ENCODE results near the gene DENND1B.
"Not testable (repeated sequence)": the region's sequence is repeated elsewhere in the genome, so short reads cannot be mapped to it uniquely, and the experiment has no call there.

The DENND1B gene

DNA sequence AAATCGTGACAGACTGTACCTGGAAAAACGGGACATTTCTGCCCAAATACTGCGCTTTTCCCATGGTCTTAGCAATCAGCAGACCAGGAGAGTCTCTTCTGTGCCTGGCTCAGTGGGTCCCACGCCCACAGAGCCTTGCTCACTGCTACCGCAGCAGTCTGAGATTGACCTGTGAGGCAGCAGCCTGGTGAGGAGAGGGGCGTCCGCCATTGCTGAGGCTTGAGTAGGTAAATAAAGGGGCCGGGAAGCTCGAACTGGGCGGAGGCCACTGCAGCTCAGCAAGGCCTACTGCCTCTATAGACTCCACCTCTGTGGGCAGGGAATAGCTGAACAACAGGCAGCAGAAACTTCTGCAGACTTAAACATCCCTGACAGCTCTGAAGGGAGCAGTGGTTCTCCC, 203.1 kb downstream of the DENND1B start:
- no peak for DNase-seq (ENCODE audit: extremely low read depth in 1 of 2, low read depth in 1 of 2)

- DNase-seq (ENCODE audit: extremely low read depth in 1 of 2, low read depth in 1 of 2), result no peak
These were observed 207.8 kb downstream of the DENND1B start for GRCh38 chr1:197567442-197567841.

GRCh38 chr1:197561041-197561440, 214.2 kb downstream of the DENND1B start:
- DNase-seq (ENCODE audit: extremely low read depth in 1 of 2, low read depth in 1 of 2), result no peak

DNA sequence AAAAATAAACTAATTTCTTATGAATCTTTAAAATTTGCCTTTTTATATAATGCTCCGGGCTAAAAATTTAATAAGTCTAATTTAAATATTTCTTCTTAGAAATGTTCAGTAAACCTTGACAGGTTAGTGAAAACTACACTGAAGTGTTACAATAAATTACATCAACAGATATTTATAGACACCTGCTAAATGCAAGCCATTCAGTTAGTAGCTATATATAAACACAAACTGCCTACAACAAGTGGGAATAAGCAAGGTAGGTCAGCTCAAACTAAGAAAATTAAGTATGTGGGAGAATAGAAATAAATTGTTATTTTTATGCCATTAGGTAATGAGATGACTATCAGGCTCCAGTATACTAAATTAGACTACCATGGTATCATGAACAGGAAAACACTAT, 215.6 kb downstream of the DENND1B start:
- no peak for DNase-seq (ENCODE audit: extremely low read depth in 1 of 2, low read depth in 1 of 2)

GRCh38 chr1:197559244-197559643, 216.0 kb downstream of the DENND1B start:
- DNase-seq (ENCODE audit: extremely low read depth in 1 of 2, low read depth in 1 of 2), result no peak

DNA sequence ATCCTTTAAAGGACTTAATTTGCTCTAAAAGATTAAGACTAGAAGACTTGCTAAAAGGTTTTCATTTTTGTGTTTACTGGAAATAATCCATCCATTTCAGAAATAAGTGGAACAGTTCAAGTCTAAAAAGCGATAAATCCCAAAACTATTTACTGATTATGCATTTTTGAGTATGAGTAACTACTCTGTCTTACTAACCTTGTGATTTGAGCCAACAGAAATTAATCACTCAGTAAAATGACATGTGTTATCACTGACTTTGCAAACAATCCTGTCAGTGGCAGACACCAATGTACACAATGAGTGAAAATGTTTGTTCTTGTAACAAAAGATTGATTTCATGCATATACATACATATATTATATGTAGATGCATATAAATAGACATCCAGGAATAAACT, 218.0 kb downstream of the DENND1B start:
- DNase-seq (ENCODE audit: extremely low read depth in 1 of 2, low read depth in 1 of 2), result no peak

- no peak for DNase-seq (ENCODE audit: extremely low read depth in 1 of 2, low read depth in 1 of 2)
These were observed 222.0 kb downstream of the DENND1B start for GRCh38 chr1:197553281-197553680.

GRCh38 chr1:197546989-197547388, 228.3 kb downstream of the DENND1B start:
- DNase-seq (ENCODE audit: extremely low read depth in 1 of 2, low read depth in 1 of 2), result no peak

DNA sequence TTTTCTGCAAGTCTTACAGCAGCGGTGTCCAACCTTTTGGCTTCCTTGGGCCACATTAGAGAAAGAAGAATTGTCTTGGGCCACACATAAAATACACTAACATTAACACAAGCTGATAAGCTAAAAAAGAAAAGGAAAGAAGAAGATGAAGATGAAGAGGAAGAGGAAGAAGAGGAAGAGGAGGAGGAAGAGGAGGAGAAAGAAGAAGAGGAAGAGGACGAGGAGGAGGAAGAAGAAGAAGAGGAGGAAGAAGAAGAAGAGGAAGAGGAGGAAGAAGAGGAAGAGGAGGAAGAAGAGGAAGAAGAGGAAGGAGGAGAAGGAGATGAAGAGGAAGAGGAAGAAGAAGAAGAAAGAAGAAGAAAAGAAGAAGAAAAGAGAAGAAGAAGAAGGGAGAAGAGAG, 230.7 kb downstream of the DENND1B start:
- no peak for DNase-seq (ENCODE audit: extremely low read depth in 1 of 2, low read depth in 1 of 2)

GRCh38 chr1:197544130-197544529, 231.2 kb downstream of the DENND1B start:
- DNase-seq (ENCODE audit: extremely low read depth in 1 of 2, low read depth in 1 of 2), result no peak

GRCh38 chr1:197541411-197541810, 233.9 kb downstream of the DENND1B start:
- DNase-seq (ENCODE audit: extremely low read depth in 1 of 2, low read depth in 1 of 2), result no peak

GRCh38 chr1:197526736-197527371, 248.4 kb downstream of the DENND1B start:
- no peak for DNase-seq (ENCODE audit: extremely low read depth in 1 of 2, low read depth in 1 of 2)

DNA sequence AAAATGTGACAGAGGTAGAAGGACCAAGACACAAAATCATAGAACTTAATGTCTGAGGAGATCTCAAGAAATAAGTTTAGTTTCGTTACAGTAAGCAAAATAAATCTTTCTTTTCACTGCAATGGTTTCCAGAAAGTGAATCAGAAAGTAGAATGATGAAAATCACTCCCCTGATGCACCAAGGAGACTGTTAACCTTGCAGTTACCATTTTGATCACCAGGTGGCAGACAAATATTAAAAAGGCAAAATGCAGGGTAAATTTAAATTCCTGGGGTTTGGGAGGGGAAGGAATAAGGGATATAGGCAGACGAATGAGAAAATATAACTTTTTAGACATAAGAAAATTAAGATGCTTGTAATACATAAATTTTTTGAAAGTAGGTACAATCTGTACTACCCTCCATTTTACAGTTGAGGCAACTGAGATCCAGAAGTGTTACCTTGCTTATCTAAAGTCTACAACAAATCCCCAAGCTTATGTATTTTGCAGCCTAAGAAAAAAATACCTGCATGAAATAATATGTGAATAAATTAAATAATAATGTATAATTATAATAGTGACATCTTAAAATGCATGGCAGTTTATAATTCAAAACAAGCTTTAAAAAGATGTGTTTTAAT, 254.1 kb downstream of the DENND1B start:
- no peak for DNase-seq (ENCODE audit: extremely low read depth in 1 of 2, low read depth in 1 of 2)

DNA sequence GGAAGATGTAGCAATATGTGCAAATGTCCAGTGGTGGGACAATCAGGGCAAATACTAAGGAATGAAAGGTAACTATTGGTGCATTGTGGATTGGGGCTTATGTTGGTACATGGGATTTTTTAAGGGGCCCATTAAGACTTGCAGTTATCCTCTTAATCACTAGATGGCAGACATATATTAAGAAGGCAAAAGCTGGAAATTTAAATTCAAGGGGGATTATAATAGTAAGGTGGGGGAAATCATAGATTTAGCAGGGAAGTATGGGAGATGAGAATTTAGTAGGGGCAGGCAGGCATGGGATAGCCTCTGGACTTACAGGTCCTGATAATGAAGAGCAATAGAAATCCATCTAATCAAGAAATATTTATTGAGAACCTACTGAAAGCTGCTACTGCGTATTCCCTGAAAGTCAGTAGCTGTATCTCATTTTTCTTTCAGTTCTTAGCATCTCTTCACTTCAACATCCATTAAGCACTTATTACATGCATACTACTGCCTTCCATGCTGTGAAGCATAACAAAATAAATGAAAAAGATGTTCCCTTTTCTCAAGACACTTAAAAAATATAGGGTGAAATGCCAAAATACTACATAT, 255.4 kb downstream of the DENND1B start:
- DNase-seq (ENCODE audit: extremely low read depth in 1 of 2, low read depth in 1 of 2), result no peak

DNA sequence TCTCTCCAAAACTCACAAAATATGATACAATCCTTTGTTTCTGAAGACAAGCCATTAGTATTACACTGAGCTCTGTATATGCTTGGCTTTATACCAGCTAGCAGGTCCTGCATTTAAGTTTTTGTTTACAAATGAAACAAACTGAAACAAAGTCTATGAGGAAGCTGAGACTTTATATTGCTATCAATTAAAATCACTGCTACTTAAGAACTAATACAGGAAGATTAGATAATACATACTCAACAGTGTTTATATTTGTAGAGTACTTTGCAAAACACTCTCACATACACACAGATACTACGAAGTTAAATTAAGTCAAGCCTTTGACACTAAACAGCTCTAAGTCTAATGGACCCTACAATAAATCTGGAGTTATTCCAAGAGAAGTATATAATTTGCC, 259.9 kb downstream of the DENND1B start:
- no peak for DNase-seq (ENCODE audit: extremely low read depth in 1 of 2, low read depth in 1 of 2)

DNA sequence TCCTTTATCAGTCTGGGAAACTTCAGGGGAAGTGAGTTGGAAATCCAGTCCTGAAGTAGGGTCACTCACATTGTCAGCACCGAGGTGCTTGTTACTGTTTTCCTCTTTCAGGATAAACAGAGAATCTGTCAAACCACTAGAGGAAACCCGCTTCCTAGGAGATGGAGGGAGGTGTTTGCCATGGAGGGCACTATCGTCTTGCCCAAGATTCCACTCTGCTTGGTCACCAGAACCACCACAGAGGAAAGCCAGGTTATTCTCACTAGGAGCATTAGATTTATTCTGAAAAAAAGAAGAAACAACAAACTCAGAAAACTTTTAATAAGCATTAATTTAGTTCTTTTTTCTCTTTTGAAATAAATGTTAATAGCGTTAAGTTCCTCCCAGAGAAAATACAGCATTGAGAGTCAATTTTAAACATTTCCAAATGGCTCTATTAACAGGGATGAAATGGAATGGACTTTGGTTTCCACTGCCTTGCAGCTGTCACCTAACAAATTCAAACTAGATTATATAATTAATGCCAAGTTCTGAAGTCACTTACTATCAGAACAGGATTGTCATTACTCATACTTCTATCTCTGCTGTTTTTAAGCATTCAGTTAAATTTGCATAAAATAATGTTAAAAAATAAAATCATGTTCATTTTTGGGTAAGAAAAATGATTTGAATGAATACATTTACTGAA, 264.4 kb downstream of the DENND1B start:
- no peak for DNase-seq (ENCODE audit: extremely low read depth in 1 of 2, low read depth in 1 of 2)

DNA sequence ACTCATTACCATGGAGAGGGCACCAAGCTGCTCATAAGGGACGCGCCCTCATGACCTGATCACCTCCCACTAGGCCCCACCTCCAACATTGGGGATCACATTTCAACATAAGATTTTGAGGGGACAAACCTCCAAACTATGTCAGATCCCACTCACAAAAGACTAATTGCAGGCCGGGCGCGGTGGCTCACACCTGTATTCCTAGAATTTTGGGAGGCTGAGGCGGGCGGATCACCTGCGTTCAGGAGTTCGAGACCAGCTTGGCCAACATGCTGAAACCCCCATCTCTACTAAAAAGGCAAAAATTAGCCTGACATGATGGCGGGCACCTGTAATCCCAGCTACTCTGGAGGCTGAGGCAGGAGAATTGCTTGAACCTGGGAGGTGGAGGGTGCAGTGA, 278.6 kb downstream of the DENND1B start:
- DNase-seq (ENCODE audit: extremely low read depth in 1 of 2, low read depth in 1 of 2), result no peak

- DNase-seq (ENCODE audit: extremely low read depth in 1 of 2, low read depth in 1 of 2), result not testable (repeated sequence)
These were observed 283.8 kb downstream of the DENND1B start for GRCh38 chr1:197491505-197491904.

- no peak for DNase-seq (ENCODE audit: extremely low read depth in 1 of 2, low read depth in 1 of 2)
These were observed 288.3 kb downstream of the DENND1B start for GRCh38 chr1:197486946-197487345.

- no peak for DNase-seq (ENCODE audit: extremely low read depth in 1 of 2, low read depth in 1 of 2)
These were observed 289.5 kb downstream of the DENND1B start for GRCh38 chr1:197485790-197486189.

DNA sequence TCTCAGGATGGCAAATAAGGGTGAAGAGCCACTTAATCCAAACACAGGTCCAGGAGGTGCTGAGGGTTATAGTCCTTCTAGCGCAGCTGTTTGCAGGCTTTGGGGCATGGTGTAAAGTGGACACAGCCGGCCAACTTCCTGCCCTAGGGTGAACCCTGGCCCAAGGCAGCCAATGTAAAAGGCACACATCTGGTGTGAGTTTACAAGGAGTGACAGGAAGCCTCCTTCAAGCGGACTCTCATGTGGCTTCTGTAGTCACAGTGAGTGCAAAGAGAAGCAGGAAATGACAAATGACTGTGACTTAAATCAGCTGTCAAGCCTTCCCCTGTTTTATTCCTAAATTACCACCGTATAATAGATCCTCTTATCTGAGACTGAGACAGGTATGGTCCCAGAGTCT, 294.2 kb downstream of the DENND1B start:
- no peak for DNase-seq (ENCODE audit: extremely low read depth in 1 of 2, low read depth in 1 of 2)

- DNase-seq (ENCODE audit: extremely low read depth in 1 of 2, low read depth in 1 of 2), result no peak
These were observed 294.8 kb downstream of the DENND1B start for GRCh38 chr1:197480446-197480845.
